T-helper 1 cell treated with Interleukin-12 subunit alpha and Interleukin-12 subunit beta and Interleukin-4 antibody, amounts not matched to agents 30 μg/mL and 1 μg/mL, for 36 hours (primary cell): ENCODE data around the gene NAT9.

Source experiments
- H3K27ac Mint-ChIP-seq: one replicate; pipeline ENCODE4 v1.8.0; 2021; ENCODE audit warnings: mild to moderate bottlenecking, mixed read lengths
- H3K27me3 Mint-ChIP-seq: one replicate; pipeline ENCODE4 v1.8.0; 2021; ENCODE audit warnings: low read depth, mixed read lengths
- H3K36me3 Mint-ChIP-seq: one replicate; pipeline ENCODE4 v1.8.0; 2021; ENCODE audit warnings: low read depth, mixed read lengths
- H3K4me1 Mint-ChIP-seq: one replicate; pipeline ENCODE4 v1.8.0; 2021; ENCODE audit warnings: low read depth, mixed read lengths
- H3K4me3 Mint-ChIP-seq: one replicate; pipeline ENCODE4 v1.8.0; 2021; ENCODE audit warnings: mild to moderate bottlenecking, moderate library complexity, mixed read lengths
- H3K9me3 Mint-ChIP-seq: one replicate; pipeline ENCODE4 v1.8.0; 2021; ENCODE audit warnings: mixed read lengths

Gene NAT9

GRCh38 chr17:74812109-74813009 is 36.2 kb upstream of the NAT9 start:
- H3K27ac Mint-ChIP-seq, result no peak overlapping the region
- H3K4me1 Mint-ChIP-seq, result peaks cover 2% of the 10 kb centered on the region
- no peaks in the 10 kb centered on the region for H3K9me3 Mint-ChIP-seq
- H3K36me3 Mint-ChIP-seq, result peaks cover 7% of the 10 kb centered on the region
- H3K27me3 Mint-ChIP-seq, result no peaks in the 10 kb centered on the region
- no peak overlapping the region for H3K4me3 Mint-ChIP-seq

- H3K4me1 Mint-ChIP-seq, result no peaks in the 10 kb centered on the region
- no peaks in the 10 kb centered on the region for H3K27me3 Mint-ChIP-seq
- H3K36me3 Mint-ChIP-seq, result peaks cover 7% of the 10 kb centered on the region
- no peaks in the 10 kb centered on the region for H3K9me3 Mint-ChIP-seq
- H3K27ac Mint-ChIP-seq, result no peak overlapping the region
- no peak overlapping the region for H3K4me3 Mint-ChIP-seq
Measured at GRCh38 chr17:74810699-74811485, 34.7 kb upstream of the NAT9 start.

GRCh38 chr17:74808714-74809430 is 32.7 kb upstream of the NAT9 start:
- H3K9me3 Mint-ChIP-seq, result no peaks in the 10 kb centered on the region

GRCh38 chr17:74807925-74808324 is 31.8 kb upstream of the NAT9 start:
- Mint-ChIP-seq H3K27me3 (no peaks in the 10 kb centered on the region), H3K4me3 (no peak overlapping the region), H3K36me3 (peaks cover 9% of the 10 kb centered on the region), H3K4me1 (no peaks in the 10 kb centered on the region), H3K27ac (no peak overlapping the region), H3K9me3 (no peaks in the 10 kb centered on the region)

More at GRCh38 chr17:74808714-74809430, 32.7 kb upstream of the NAT9 start:
- Mint-ChIP-seq H3K36me3 (peaks cover 7% of the 10 kb centered on the region), H3K4me3 (no peak overlapping the region), H3K27ac (no peak overlapping the region), H3K27me3 (no peaks in the 10 kb centered on the region), H3K4me1 (no peaks in the 10 kb centered on the region)

- no peak overlapping the region for H3K4me3 Mint-ChIP-seq
- no peaks in the 10 kb centered on the region for H3K9me3 Mint-ChIP-seq
- no peaks in the 10 kb centered on the region for H3K4me1 Mint-ChIP-seq
- H3K36me3 Mint-ChIP-seq, result peaks cover 11% of the 10 kb centered on the region
- H3K27ac Mint-ChIP-seq, result no peak overlapping the region
- H3K27me3 Mint-ChIP-seq, result no peaks in the 10 kb centered on the region
Measured at GRCh38 chr17:74807441-74807840, 31.3 kb upstream of the NAT9 start.

- Mint-ChIP-seq H3K9me3 (no peaks in the 10 kb centered on the region), H3K27me3 (no peaks in the 10 kb centered on the region), H3K4me1 (no peaks in the 10 kb centered on the region), H3K27ac (no peak overlapping the region), H3K4me3 (no peak overlapping the region), H3K36me3 (peaks cover 11% of the 10 kb centered on the region)
Measured at GRCh38 chr17:74806334-74806733, 30.2 kb upstream of the NAT9 start.

- Mint-ChIP-seq H3K27ac (no peak overlapping the region), H3K36me3 (peaks cover 11% of the 10 kb centered on the region), H3K4me1 (no peaks in the 10 kb centered on the region), H3K27me3 (no peaks in the 10 kb centered on the region), H3K9me3 (no peaks in the 10 kb centered on the region), H3K4me3 (no peak overlapping the region)
Measured at GRCh38 chr17:74805591-74805991, 29.4 kb upstream of the NAT9 start.

GRCh38 chr17:74804683-74805082 is 28.5 kb upstream of the NAT9 start:
- Mint-ChIP-seq H3K4me3 (no peak overlapping the region), H3K9me3 (no peaks in the 10 kb centered on the region), H3K27me3 (no peaks in the 10 kb centered on the region), H3K4me1 (no peaks in the 10 kb centered on the region), H3K36me3 (peaks cover 11% of the 10 kb centered on the region), H3K27ac (no peak overlapping the region)

- Mint-ChIP-seq H3K4me1 (no peaks in the 10 kb centered on the region), H3K27me3 (no peaks in the 10 kb centered on the region), H3K27ac (no peak overlapping the region), H3K4me3 (no peak overlapping the region), H3K9me3 (no peaks in the 10 kb centered on the region), H3K36me3 (peaks cover 12% of the 10 kb centered on the region)
Measured at GRCh38 chr17:74803971-74804370, 27.8 kb upstream of the NAT9 start.

- Mint-ChIP-seq H3K27me3 (no peaks in the 10 kb centered on the region), H3K4me3 (no peak overlapping the region), H3K4me1 (no peaks in the 10 kb centered on the region), H3K9me3 (no peaks in the 10 kb centered on the region), H3K36me3 (peaks cover 15% of the 10 kb centered on the region), H3K27ac (no peak overlapping the region)
Measured at GRCh38 chr17:74803388-74803930, 27.3 kb upstream of the NAT9 start.

- Mint-ChIP-seq H3K36me3 (peaks cover 21% of the 10 kb centered on the region), H3K27me3 (no peaks in the 10 kb centered on the region), H3K4me3 (no peak overlapping the region), H3K9me3 (no peaks in the 10 kb centered on the region), H3K4me1 (peaks cover 2% of the 10 kb centered on the region), H3K27ac (no peak overlapping the region)
Measured at GRCh38 chr17:74801896-74802295, 25.8 kb upstream of the NAT9 start.

- no peak overlapping the region for H3K27ac Mint-ChIP-seq
- no peak overlapping the region for H3K4me3 Mint-ChIP-seq
- peaks cover 27% of the 10 kb centered on the region for H3K36me3 Mint-ChIP-seq
- peaks cover 4% of the 10 kb centered on the region for H3K4me1 Mint-ChIP-seq
- no peaks in the 10 kb centered on the region for H3K9me3 Mint-ChIP-seq
- H3K27me3 Mint-ChIP-seq, result no peaks in the 10 kb centered on the region
Measured at GRCh38 chr17:74800531-74800930, 24.4 kb upstream of the NAT9 start.

GRCh38 chr17:74799097-74799496 is 23.0 kb upstream of the NAT9 start:
- Mint-ChIP-seq H3K4me3 (no peak overlapping the region), H3K27me3 (no peaks in the 10 kb centered on the region), H3K27ac (no peak overlapping the region), H3K36me3 (peaks cover 34% of the 10 kb centered on the region), H3K9me3 (no peaks in the 10 kb centered on the region), H3K4me1 (peaks cover 4% of the 10 kb centered on the region)

GRCh38 chr17:74798239-74798707 is 22.1 kb upstream of the NAT9 start:
- Mint-ChIP-seq H3K27me3 (no peaks in the 10 kb centered on the region), H3K9me3 (no peaks in the 10 kb centered on the region), H3K27ac (no peak overlapping the region), H3K4me3 (no peak overlapping the region), H3K36me3 (peaks cover 36% of the 10 kb centered on the region), H3K4me1 (peaks cover 4% of the 10 kb centered on the region)
